Measurements from ENCODE around the gene FYN. TPM values are rescaled to one million over a fixed set of nuclear protein-coding genes. Genes with fewer than 3 reads are reported as not detected.

FYN gene
- total RNA-seq, 1 donor from 2014 or later = 260 TPM

- no peaks in the 10 kb centered on the region for H3K9me3 Mint-ChIP-seq
- no peak for DNase-seq (ENCODE audit: low read depth, low spot score)
- TF ChIP-seq CTCF (conservative IDR thresholded peaks at IDR 0.05) = no peak
- H3K4me3 Mint-ChIP-seq = no peak overlapping the region
- peaks cover 72% of the 10 kb centered on the region for H3K4me1 Mint-ChIP-seq
- no peak overlapping the region for H3K27ac Mint-ChIP-seq (ENCODE audit: unreplicated experiment)
- no peaks in the 10 kb centered on the region for H3K27me3 Mint-ChIP-seq (ENCODE audit: low read depth)
- H3K36me3 Mint-ChIP-seq (ENCODE audit: low read depth) = peaks cover 11% of the 10 kb centered on the region
Measured at GRCh38 chr6:111752476-111752875, 120.8 kb downstream of the FYN start.

- Mint-ChIP-seq H3K4me1 (peaks cover 78% of the 10 kb centered on the region), H3K4me3 (peak overlapping the region; percentile 67), H3K9me3 (no peaks in the 10 kb centered on the region), H3K36me3 (ENCODE audit: low read depth) (peaks cover 11% of the 10 kb centered on the region), H3K27ac (ENCODE audit: unreplicated experiment) (peak overlapping the region; percentile 83), H3K27me3 (ENCODE audit: low read depth) (no peaks in the 10 kb centered on the region)
- DNase-seq (ENCODE audit: low read depth, low spot score) = no peak
- no peak for TF ChIP-seq CTCF (conservative IDR thresholded peaks at IDR 0.05)
Measured at GRCh38 chr6:111750753-111751673, 122.2 kb downstream of the FYN start.

GRCh38 chr6:111750153-111750552 lies 123.1 kb downstream of the FYN start:
- Mint-ChIP-seq H3K36me3 (ENCODE audit: low read depth) (peaks cover 11% of the 10 kb centered on the region), H3K27ac (ENCODE audit: unreplicated experiment) (peak overlapping the region; percentile 63), H3K27me3 (ENCODE audit: low read depth) (no peaks in the 10 kb centered on the region), H3K9me3 (no peaks in the 10 kb centered on the region), H3K4me1 (peaks cover 84% of the 10 kb centered on the region), H3K4me3 (peak overlapping the region; percentile 67)
- TF ChIP-seq CTCF (conservative IDR thresholded peaks at IDR 0.05) = no peak
- no peak for DNase-seq (ENCODE audit: low read depth, low spot score)

- no peaks in the 10 kb centered on the region for H3K9me3 Mint-ChIP-seq
- H3K36me3 Mint-ChIP-seq (ENCODE audit: low read depth) = peaks cover 6% of the 10 kb centered on the region
- TF ChIP-seq CTCF (conservative IDR thresholded peaks at IDR 0.05) = no peak
- peaks cover 88% of the 10 kb centered on the region for H3K4me1 Mint-ChIP-seq
- H3K4me3 Mint-ChIP-seq = no peak overlapping the region
- no peaks in the 10 kb centered on the region for H3K27me3 Mint-ChIP-seq (ENCODE audit: low read depth)
- no peak for DNase-seq (ENCODE audit: low read depth, low spot score)
- H3K27ac Mint-ChIP-seq (ENCODE audit: unreplicated experiment) = peak overlapping the region; percentile 48
Measured at GRCh38 chr6:111748231-111748647, 125.0 kb downstream of the FYN start.

GRCh38 chr6:111747829-111748228 lies 125.4 kb downstream of the FYN start:
- no peaks in the 10 kb centered on the region for H3K27me3 Mint-ChIP-seq (ENCODE audit: low read depth)
- H3K27ac Mint-ChIP-seq (ENCODE audit: unreplicated experiment) = peak overlapping the region; percentile 48
- no peak overlapping the region for H3K4me3 Mint-ChIP-seq
- no peak for DNase-seq (ENCODE audit: low read depth, low spot score)
- no peaks in the 10 kb centered on the region for H3K9me3 Mint-ChIP-seq
- H3K36me3 Mint-ChIP-seq (ENCODE audit: low read depth) = peaks cover 4% of the 10 kb centered on the region
- no peak for TF ChIP-seq CTCF (conservative IDR thresholded peaks at IDR 0.05)
- H3K4me1 Mint-ChIP-seq = peaks cover 86% of the 10 kb centered on the region
